K562 (cell line): ENCODE data around the gene GBA2. TPM values are rescaled to one million over a fixed set of nuclear protein-coding genes. Genes with fewer than 3 reads are reported as not detected.
A peak's percentile ranks its signal among the peaks of the same experiment; 100 is the strongest.

Experiments used
- ARID1B ChIP-seq: fragments of 450-650 bp; IDR thresholded peaks from 2 replicates; pipeline ENCODE4 v1.6.1; 2016; ENCODE audit warnings: antibody characterized with exemption, mild to moderate bottlenecking, inconsistent platforms
- ARID2 ChIP-seq: fragments of 450-650 bp; IDR thresholded peaks from 2 replicates; pipeline ENCODE4 v1.6.1; 2017; ENCODE audit warnings: antibody characterized with exemption, mild to moderate bottlenecking
- GMEB1 ChIP-seq: fragments of 250-450 bp; sonication (Bioruptor Pico); IDR thresholded peaks from 2 replicates; pipeline ENCODE4 v1.4.0; 2020; ENCODE audit warnings: mild to moderate bottlenecking
- GTF2F1 ChIP-seq: IDR thresholded peaks from 2 replicates; pipeline ENCODE4 v1.6.1; 2011; ENCODE audit warnings: low read depth, low read length, improper control_type of control experiment
- KDM2B ChIP-seq: fragments of 250-450 bp; sonication (Bioruptor Pico); IDR thresholded peaks from 2 replicates; pipeline ENCODE4 v1.8.0; 2021; ENCODE audit warnings: mild to moderate bottlenecking, moderate library complexity
- MED1 ChIP-seq: sonication (generic); formaldehyde crosslinking; IDR thresholded peaks from 2 replicates; pipeline ENCODE4 v1.8.1; 2023; ENCODE audit warnings: missing genetic modification reagents, borderline replicate concordance
- MEF2D ChIP-seq: conservative IDR thresholded peaks from 2 replicates; pipeline ENCODE4 v1.6.1; 2016; ENCODE audit warnings: low read depth, missing genetic modification characterization, missing compliant biosample characterization
- MNT ChIP-seq, 2 experiments: fragments of 450-650 bp; conservative IDR thresholded peaks; 2 replicates each; pipeline ENCODE4 v1.6.1; 2017; ENCODE audit warnings: mild to moderate bottlenecking in 2 of 2, moderate library complexity in 2 of 2
- NBN ChIP-seq: fragments of 450-650 bp; IDR thresholded peaks from 2 replicates; pipeline ENCODE4 v1.6.1; 2016; ENCODE audit warnings: low read depth, mild to moderate bottlenecking
- NELFE ChIP-seq: IDR thresholded peaks from 2 replicates; pipeline ENCODE4 v1.6.1; 2011; ENCODE audit warnings: mild to moderate bottlenecking; ENCODE audit not compliant: insufficient read depth, insufficient read length
- NFYB ChIP-seq: IDR thresholded peaks from 2 replicates; pipeline ENCODE4 v1.6.1; 2011; ENCODE audit warnings: mild to moderate bottlenecking, moderate library complexity; ENCODE audit not compliant: insufficient read length; ENCODE audit errors: extremely low read depth
- TEAD1 ChIP-seq, 2 experiments: fragments of 450-650 bp in 1 of 2; sonication (generic) in 1 of 2; formaldehyde crosslinking; IDR thresholded peaks; 2 replicates each; pipeline versions ENCODE4 v1.4.0 to v1.8.0; 2020 to 2022; ENCODE audit warnings: mild to moderate bottlenecking in 2 of 2, missing genetic modification reagents in 1 of 2
- TFAM ChIP-seq: fragments of 250-450 bp; sonication (Bioruptor Pico); conservative IDR thresholded peaks from 2 replicates; pipeline ENCODE4 v1.5.0; 2021; ENCODE audit warnings: mild to moderate bottlenecking, moderate library complexity
- ZBTB43 ChIP-seq: sonication (generic); formaldehyde crosslinking; IDR thresholded peaks from 2 replicates; pipeline ENCODE4 v1.8.0; 2023; ENCODE audit warnings: mild to moderate bottlenecking, missing genetic modification reagents
- ZBTB49 ChIP-seq: sonication (generic); formaldehyde crosslinking; IDR thresholded peaks from 2 replicates; pipeline ENCODE4 v1.8.0; 2022; ENCODE audit warnings: missing genetic modification reagents, mild to moderate bottlenecking, borderline replicate concordance
- ZBTB9 ChIP-seq: fragments of 450-650 bp; formaldehyde crosslinking; IDR thresholded peaks from 2 replicates; pipeline ENCODE4 v1.4.0; 2020; ENCODE audit warnings: mild to moderate bottlenecking, moderate library complexity
- ZNF354B ChIP-seq: fragments of 250-450 bp; sonication (Bioruptor Pico); IDR thresholded peaks from 2 replicates; pipeline ENCODE4 v1.4.0; 2020
- ZNF408 ChIP-seq: fragments of 250-450 bp; sonication (Bioruptor Pico); IDR thresholded peaks from 2 replicates; pipeline ENCODE4 v1.4.0; 2020; ENCODE audit warnings: low read depth, mild to moderate bottlenecking, moderate library complexity
- ZNF778 ChIP-seq: fragments of 450-650 bp; formaldehyde crosslinking; IDR thresholded peaks from 2 replicates; pipeline ENCODE4 v1.4.0; 2020; ENCODE audit warnings: mild to moderate bottlenecking, moderate library complexity
- polyA plus RNA-seq, 8 experiments: library from polyadenylated mRNA; depleted of rRNA in 4 of 8; stranded (reverse) in 5 of 8; unstranded in 3 of 8; fragments of >200 nt; fragmentation: Nextera tagmentation in 2 of 8; fragmentation: Illumina TruSeq in 1 of 8; extraction: Ambion mirVana in 2 of 8; extraction: Trizol in 1 of 8; gene quantifications; 2 replicates each; pipeline versions ENCODE4 v1.2.1 to v1.2.3, GENCODE V29; 2011 to 2014; ENCODE audit warnings: inconsistent platforms in 1 of 8, missing spikeins in 1 of 8
- total RNA-seq, 7 experiments: library from RNA; depleted of rRNA in 6 of 7; stranded (reverse); fragments of >200 nt in 6 of 7; fragmentation: Illumina TruSeq in 2 of 7; extraction: Trizol in 2 of 7; gene quantifications; 2 replicates each; pipeline versions ENCODE4 v1.2.1 to v1.2.3, GENCODE V29; 2011 to 2021; ENCODE audit warnings: low replicate concordance in 1 of 7

GBA2 gene
- total and polyA plus RNA-seq, 9 of the 15 experiments (the other 6 are each of a cell fraction or from before 2014, with no cell fraction given) = 14.1 to 60.4 (median 32.1) TPM

GRCh38 chr9:35728041-35728971 lies 20.7 kb downstream of the GBA2 start (continued):
- TF ChIP-seq ZBTB49 (no peak), GTF2F1 (no peak), MNT (conservative IDR thresholded peaks at IDR 0.05) (peak in 1 of 2 experiments; percentile 67; a peak in 1 of 4 replicates), ARID2 (no peak), ZBTB9 (CRISPR knock-in tag) (no peak), ZNF408 (no peak), NELFE (no peak), TFAM (CRISPR knock-in tag) (no peak), NFYB (no peak), GMEB1 (no peak), KDM2B (CRISPR knock-in tag) (no peak), ZBTB43 (no peak), NBN (peak; percentile 78), ZNF354B (CRISPR knock-in tag) (no peak), MEF2D (tag) (peak; percentile 66), MED1 (no peak), ARID1B (peak; percentile 97), TEAD1 (CRISPR knock-in tag; IDR thresholded peaks at IDR 0.05) (no peak), ZNF778 (CRISPR knock-in tag) (no peak)
